ACC112 (cell line): ENCODE measurements around the gene SHMT2.

ENCODE experiments used
- H2AFZ ChIP-seq: fragments of 200-600 bp; sonication (generic); one replicate; pipeline ENCODE4 v1.6.0; 2017; ENCODE audit warnings: antibody characterized with exemption, low read length; ENCODE audit not compliant: unreplicated experiment
- H3K27ac ChIP-seq: fragments of 200-600 bp; sonication (generic); 2 replicates; pipeline ENCODE4 v1.5.1; 2014; ENCODE audit warnings: low read depth, mild to moderate bottlenecking, antibody characterized with exemption, low read length, moderate library complexity
- H3K27me3 ChIP-seq: fragments of 200-600 bp; sonication (generic); 2 replicates; pipeline ENCODE4 v1.6.1; 2014; ENCODE audit warnings: mild to moderate bottlenecking, antibody characterized with exemption, low read length, moderate library complexity, mixed read lengths; ENCODE audit not compliant: insufficient read depth
- H3K36me3 ChIP-seq: fragments of 200-600 bp; sonication (generic); 2 replicates; pipeline ENCODE4 v1.6.1; 2016; ENCODE audit warnings: mild to moderate bottlenecking, antibody characterized with exemption, low read length, moderate library complexity, mixed read lengths; ENCODE audit not compliant: insufficient read depth
- H3K4me1 ChIP-seq: fragments of 200-600 bp; sonication (generic); one replicate; pipeline ENCODE4 v1.6.1; 2016; ENCODE audit warnings: low read length, mixed read lengths; ENCODE audit not compliant: insufficient read depth, unreplicated experiment, control insufficient read depth
- H3K4me3 ChIP-seq: fragments of 200-600 bp; sonication (generic); 2 replicates; pipeline ENCODE4 v1.5.1; 2014; ENCODE audit warnings: mild to moderate bottlenecking, low read depth, low read length
- H3K79me2 ChIP-seq: fragments of 200-600 bp; sonication (generic); one replicate; pipeline ENCODE4 v1.6.0; 2016; ENCODE audit warnings: low read length; ENCODE audit not compliant: control insufficient read depth, unreplicated experiment, insufficient read depth

SHMT2 gene

DNA sequence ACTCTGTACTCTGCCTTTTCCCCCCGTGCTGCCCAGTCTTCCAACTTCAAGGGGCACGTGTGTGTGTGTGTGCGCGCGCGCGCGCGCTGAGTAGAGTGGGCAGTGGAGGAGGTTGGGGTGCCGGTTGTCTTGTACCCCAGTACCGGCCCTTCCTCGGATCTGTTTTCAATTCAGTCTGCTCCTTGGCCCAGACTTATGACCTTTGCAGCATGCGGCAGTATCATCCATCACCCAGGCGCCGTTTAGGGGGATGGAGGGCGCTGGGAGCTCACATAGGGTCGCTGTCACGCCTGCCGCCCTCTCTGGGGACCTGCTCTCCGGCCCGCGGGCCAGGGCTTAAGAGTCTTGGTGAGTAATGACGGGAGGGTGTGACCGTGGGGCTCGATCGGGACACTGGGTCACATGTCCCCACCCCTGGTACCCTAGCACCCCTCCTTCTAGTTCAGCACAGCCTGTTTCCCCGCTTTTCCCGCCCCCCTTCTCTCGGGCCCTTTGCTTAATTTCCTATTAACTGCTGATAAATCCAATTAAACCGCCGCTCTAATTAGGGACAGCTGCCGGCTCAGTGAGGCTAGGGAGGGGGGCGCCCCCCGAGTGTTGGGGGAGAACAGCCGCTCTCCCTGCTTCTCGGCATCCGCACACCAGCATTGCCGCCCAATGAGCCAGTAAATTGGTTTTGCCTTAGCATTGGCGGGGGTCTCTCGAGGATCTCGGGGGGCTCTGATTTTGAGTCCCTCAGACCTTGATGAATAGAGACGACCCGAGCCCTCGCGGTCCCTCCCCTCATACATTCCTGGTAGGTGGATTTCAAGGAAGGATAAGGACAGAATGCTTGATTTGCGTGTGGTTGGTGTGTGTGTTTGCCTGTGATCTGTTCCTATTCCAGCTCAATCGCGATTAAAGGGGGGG lies 12.1 kb downstream of the SHMT2 start:
- Histone ChIP-seq H3K27ac (no peak overlapping the region), H3K27me3 (peaks cover 21% of the 10 kb centered on the region), H3K4me3 (peak overlapping the region; percentile 76; the same call in 1 of the 2 replicates), H3K4me1 (peaks cover 29% of the 10 kb centered on the region), H3K36me3 (no peaks in the 10 kb centered on the region), H2AFZ (no peak overlapping the region), H3K79me2 (no peaks in the 10 kb centered on the region)

DNA sequence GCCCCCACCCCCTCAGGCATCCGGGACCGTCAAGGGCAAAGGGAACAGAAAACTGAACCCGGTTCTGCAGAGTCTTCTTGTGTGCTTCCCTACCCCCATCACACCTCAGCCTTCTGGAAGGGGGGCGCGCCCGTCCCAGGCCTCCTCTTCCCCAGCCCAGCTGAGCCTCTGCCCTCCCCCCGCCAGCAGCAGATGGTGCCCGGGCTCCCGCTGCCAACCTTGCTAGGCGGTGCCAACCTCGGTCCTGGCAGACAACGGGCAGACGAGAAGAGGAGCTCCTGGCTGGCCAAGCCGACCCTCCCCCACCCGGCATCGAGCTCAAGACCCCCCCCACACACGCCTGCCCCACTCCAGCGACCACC lies 12.8 kb downstream of the SHMT2 start:
- Histone ChIP-seq H3K4me1 (peaks cover 29% of the 10 kb centered on the region), H3K36me3 (no peaks in the 10 kb centered on the region), H3K27me3 (peaks cover 21% of the 10 kb centered on the region), H3K4me3 (no peak overlapping the region), H3K27ac (no peak overlapping the region), H2AFZ (no peak overlapping the region), H3K79me2 (no peaks in the 10 kb centered on the region)

DNA sequence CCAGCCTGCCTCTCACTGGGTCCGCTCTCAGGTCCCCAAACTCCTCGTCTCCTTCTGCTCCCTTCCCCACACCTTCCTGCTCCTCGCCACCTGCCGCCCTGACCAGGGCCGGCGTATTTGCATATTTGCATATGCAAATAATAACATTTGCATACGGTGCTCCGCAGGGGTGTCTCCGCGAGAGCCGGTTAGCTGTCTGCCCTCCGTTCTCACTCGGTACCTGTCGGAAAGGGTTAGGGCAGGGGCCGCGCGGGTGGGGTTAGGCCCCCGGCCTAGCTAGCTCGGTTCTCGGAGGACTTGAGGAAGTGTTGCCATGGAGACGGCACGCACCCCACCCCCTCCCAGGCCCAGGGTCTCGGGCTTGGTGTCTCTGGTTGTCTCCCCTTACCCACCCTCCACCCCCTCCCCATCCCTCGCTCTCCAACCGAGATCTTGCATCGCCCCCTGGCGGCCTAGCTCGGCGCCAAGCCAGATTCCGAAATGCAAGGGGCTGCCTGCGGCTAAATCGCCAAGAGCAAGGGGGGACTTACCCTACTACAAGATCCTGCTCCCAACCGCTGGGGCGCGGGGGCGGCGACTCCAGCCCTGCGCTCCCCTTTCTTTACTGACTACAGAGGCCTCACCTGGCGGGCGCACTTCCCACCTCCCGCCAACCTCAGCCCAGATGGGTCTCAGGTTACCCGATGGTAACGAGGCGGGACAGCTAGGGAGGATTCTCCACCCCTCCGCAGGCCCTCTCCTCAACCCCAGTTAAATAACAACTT lies 13.4 kb downstream of the SHMT2 start:
- no peak overlapping the region for H3K27ac ChIP-seq

DNA sequence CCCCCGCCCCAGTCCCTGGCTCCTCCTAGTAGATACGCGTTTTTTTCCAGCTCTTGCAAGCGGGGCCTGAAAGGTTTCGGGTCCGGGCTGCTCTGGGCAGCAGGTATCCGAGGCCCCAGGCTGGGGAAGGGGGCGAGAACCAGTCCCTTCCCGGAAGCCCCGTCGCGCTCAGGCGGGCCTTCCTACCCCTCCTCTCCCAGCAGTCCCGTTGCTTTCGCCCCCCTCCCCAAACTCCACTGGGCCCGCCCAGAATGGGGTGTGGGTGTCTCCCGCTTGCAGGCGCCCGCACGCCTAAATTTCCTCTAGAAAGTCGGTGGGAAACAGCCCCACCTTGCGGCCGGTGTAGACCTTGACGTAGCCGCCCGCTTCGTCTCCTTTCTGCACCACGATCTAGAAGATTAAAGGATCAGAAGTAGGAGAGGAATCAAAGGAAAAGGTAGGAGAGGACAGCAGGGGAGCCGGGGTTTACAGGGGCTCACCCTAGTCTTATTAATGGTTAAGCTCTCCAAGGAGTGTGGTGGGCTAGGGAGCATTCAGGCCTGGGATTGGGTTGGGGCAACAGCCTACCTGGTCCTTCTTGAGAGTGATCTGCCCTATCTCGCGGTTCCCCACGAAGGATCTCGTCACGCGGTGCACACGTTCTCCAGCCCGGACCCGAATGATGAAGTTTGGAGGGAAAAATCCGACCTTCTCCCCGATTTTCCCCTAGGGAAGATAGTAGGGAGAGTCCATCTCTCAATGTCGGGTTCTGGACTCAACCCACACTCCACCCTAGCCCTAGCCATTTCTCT lies 14.2 kb downstream of the SHMT2 start:
- Histone ChIP-seq H3K27me3 (peaks cover 21% of the 10 kb centered on the region), H3K27ac (no peak overlapping the region), H3K4me1 (peaks cover 27% of the 10 kb centered on the region), H3K36me3 (no peaks in the 10 kb centered on the region), H3K4me3 (peak overlapping the region; percentile 67), H2AFZ (no peak overlapping the region), H3K79me2 (no peaks in the 10 kb centered on the region)

More for the DNA sequence above, 13.4 kb downstream of the SHMT2 start:
- H3K4me1 ChIP-seq = peaks cover 29% of the 10 kb centered on the region
- no peak overlapping the region for H2AFZ ChIP-seq
- peaks cover 21% of the 10 kb centered on the region for H3K27me3 ChIP-seq
- no peaks in the 10 kb centered on the region for H3K79me2 ChIP-seq
- H3K36me3 ChIP-seq = no peaks in the 10 kb centered on the region
- H3K4me3 ChIP-seq = peak overlapping the region; percentile 67

DNA sequence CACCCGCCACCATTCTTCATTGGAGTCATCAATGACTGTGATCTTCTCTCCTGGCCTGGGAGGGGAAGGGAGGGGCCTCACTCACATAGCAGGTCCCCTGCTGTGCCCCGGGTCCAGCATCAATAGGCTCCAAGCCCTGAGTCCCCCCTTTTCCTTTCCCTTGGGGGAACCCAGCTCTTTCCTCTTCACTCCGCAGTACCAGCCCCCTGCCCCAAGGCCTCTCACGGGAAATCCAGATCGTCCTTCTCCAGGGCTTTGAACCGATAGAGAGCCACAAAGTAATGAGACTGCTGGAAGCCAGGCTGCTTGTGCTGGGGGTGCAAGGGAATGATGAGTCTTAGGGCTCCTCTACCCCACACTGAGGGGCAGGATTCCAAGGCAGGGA lies 14.8 kb downstream of the SHMT2 start:
- H3K4me3 ChIP-seq = no peak overlapping the region
- peaks cover 21% of the 10 kb centered on the region for H3K27me3 ChIP-seq
- H3K4me1 ChIP-seq = peaks cover 26% of the 10 kb centered on the region
- H3K27ac ChIP-seq = no peak overlapping the region
- no peaks in the 10 kb centered on the region for H3K36me3 ChIP-seq
- H2AFZ ChIP-seq = no peak overlapping the region
- no peaks in the 10 kb centered on the region for H3K79me2 ChIP-seq

DNA sequence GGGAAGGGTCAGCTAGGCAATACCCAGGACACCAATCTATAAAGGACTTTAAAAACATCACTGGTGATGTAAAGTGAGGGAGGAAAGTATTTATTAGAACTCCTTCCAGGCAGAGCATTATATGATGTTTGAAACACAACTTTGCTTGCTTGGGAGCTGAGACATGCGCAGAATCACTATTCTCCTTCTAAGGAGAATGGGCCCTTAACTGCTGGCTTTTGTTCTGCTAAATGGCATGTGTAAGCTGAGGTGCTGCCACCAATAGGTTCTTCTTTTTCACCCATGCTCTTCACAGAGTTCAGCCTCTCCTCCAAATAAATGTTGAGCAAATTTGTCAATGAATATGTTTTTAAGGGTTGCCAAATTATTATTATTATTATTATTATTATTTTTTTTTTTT lies 17.5 kb downstream of the SHMT2 start:
- H3K27me3 ChIP-seq = peaks cover 8% of the 10 kb centered on the region
- no peak overlapping the region for H3K4me3 ChIP-seq
- no peaks in the 10 kb centered on the region for H3K79me2 ChIP-seq
- H2AFZ ChIP-seq = no peak overlapping the region
- H3K4me1 ChIP-seq = peaks cover 11% of the 10 kb centered on the region
- no peak overlapping the region for H3K27ac ChIP-seq
- H3K36me3 ChIP-seq = no peaks in the 10 kb centered on the region

DNA sequence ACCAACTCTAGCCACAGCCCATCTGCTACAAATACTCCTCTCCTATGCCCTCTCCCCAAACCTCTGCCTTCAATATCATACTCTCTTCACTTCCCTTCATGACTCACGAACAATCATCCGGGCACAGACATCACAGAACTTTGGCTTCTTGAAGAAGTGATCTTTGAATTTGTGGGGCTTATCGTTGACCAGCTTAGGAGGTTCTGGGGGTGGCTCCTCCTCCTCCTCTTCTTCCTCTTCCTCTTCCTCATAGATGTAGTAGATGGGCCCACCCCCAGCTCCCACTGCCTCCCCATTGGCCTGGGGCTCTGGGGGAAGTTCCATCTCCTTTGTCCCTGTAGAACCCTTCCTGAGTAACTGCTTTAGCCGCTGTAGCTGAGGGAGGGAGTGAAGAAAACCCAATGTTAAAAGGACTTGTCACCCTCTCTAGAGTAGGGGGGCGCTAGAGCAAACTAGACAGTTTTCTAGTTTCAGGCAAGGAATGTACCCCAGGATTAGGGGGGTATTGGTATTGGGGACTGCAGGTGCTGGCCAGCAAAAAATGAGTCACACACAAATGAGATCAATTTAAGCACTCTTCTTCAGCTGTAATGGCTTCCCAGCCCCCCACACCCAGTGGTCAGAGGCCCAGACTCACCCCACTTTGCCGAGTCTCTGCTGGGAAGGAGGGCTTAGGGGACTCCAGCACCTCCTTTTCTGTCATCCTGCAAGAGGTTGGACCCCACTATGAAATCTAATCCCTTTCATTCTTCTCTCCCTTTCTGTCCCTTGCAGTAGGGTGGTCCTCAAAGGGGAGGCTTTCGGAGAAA lies 19.6 kb downstream of the SHMT2 start:
- Histone ChIP-seq H3K27ac (no peak overlapping the region), H3K4me3 (no peak overlapping the region), H3K79me2 (no peaks in the 10 kb centered on the region), H2AFZ (no peak overlapping the region), H3K36me3 (no peaks in the 10 kb centered on the region), H3K4me1 (peaks cover 4% of the 10 kb centered on the region), H3K27me3 (no peaks in the 10 kb centered on the region)

DNA sequence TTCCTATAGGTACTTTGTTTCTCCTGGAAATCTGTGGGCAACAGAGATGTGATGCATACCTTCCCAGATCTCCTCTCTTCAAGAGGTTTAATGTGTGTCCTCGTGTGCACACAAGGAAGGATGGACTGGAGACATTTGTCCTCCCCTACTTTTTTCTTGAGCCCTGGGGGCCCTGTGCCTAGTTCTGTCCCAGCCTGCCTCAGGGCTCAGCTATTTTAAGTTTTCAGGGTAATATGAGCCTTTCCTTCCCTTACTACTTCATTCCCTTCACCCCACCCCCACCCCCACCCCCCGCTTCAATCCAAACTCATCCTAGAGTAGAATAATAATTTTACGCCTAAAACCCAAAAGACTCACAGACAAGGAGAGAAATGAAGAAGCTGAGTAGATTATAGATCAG lies 21.0 kb downstream of the SHMT2 start:
- H3K79me2 ChIP-seq = no peaks in the 10 kb centered on the region
- no peak overlapping the region for H2AFZ ChIP-seq

DNA sequence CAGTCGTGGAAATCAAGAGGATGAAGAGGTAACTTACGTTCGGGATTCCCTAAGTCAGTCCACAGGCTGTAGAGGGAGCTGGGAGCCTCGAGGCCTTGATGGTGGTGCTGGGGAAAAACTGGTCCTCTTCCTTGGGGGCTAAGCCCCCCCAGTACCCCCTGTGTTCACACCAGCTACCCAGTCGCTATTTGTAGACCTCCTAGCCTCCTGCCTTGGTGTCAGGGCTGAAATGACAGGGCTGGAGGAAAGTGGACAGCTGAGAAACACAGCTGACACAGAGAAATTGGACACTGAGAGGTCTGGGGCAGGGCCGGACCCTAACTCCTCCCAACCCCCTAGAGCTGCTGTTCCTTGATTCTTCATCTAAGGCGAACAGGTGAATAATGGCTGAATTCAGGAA lies 21.4 kb downstream of the SHMT2 start, which contains the start of gene STAC3:
STAC3 (minus strand) TSS at position 232 of the 400 bp plus-strand sequence. CDS start 1,551 bp downstream, outside the sequence.
- Histone ChIP-seq H2AFZ (no peak within 1 kb of the TSS), H3K36me3 (peaks cover 4% of the 10 kb centered on the region; the same call in 1 of the 2 replicates), H3K4me3 (no peak within 1 kb of the TSS), H3K4me1 (peaks cover 4% of the 10 kb centered on the region), H3K27me3 (no peaks in the 10 kb centered on the region), H3K27ac (no peak within 1 kb of the TSS), H3K79me2 (no peaks in the 10 kb centered on the region)

More for the DNA sequence above, 21.0 kb downstream of the SHMT2 start:
- no peaks in the 10 kb centered on the region for H3K36me3 ChIP-seq
- H3K27ac ChIP-seq = no peak overlapping the region
- H3K4me3 ChIP-seq = no peak overlapping the region
- no peaks in the 10 kb centered on the region for H3K27me3 ChIP-seq
- peaks cover 4% of the 10 kb centered on the region for H3K4me1 ChIP-seq
